ENCODE measurements around the gene PRKAG1.

DNA sequence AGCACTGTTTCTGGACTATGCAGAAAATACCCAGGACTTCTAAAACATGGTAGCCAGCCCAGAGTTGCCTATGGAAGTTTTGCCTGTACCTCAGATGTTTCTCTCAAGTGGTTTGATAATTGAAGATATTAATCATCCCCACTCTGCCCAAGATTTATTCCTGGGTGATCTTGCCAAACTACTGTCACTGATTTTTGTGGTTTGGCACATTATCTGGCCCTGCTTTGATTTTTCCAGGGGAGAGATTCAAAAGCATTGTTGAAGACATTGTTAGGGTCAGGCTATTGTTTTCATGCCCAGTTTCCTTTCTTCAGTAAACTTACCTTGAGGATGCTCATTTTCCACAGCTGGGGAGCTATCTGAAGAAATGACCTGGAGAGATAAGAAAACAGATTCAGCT is 5.8 kb downstream of the PRKAG1 start:
- TF ChIP-seq, protein P1, sequence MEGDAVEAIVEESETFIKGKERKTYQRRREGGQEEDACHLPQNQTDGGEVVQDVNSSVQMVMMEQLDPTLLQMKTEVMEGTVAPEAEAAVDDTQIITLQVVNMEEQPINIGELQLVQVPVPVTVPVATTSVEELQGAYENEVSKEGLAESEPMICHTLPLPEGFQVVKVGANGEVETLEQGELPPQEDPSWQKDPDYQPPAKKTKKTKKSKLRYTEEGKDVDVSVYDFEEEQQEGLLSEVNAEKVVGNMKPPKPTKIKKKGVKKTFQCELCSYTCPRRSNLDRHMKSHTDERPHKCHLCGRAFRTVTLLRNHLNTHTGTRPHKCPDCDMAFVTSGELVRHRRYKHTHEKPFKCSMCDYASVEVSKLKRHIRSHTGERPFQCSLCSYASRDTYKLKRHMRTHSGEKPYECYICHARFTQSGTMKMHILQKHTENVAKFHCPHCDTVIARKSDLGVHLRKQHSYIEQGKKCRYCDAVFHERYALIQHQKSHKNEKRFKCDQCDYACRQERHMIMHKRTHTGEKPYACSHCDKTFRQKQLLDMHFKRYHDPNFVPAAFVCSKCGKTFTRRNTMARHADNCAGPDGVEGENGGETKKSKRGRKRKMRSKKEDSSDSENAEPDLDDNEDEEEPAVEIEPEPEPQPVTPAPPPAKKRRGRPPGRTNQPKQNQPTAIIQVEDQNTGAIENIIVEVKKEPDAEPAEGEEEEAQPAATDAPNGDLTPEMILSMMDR (IDR thresholded peaks at IDR 0.05): no peak
- TF ChIP-seq POLR2A (IDR thresholded peaks at IDR 0.05): no peak
